ENCODE data around the gene KIFC3. TPM values are rescaled to one million over a fixed set of nuclear protein-coding genes. Genes with fewer than 3 reads are reported as not detected.

The KIFC3 gene
- total and polyA plus RNA-seq, 2 of the 13 experiments (the other 11 are each of a cell fraction or from before 2014, with no cell fraction given) = 42.1 to 45.3 TPM

DNA sequence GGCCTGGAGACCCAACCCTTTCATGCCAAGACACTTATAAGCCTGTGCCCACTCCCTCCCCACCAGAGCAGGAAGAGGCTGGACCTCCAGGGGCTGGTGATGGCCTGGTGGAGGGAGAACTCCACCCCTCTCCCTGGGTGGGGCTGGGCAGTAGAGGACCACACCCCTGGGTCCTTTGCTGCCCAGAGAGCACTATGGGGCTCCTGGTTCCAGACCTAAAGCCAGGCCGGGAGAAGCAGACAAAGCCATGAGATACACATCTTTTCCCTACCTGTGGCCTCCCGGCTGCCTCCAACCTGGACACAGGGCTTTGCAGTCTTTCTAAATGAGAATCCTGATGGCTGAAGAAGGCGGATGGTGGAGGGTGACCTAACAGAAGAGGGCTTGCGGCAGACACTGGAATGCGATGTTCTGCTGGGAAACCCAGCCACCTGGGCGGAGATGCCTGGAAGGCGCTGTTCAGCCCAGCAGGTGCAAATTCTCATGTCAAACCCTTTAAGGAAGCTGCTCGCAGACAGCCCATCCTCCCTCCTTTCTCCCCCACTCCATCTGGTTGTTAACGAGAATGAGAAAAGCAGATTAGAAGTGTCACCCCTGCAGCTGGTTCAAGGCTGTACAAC, 43.9 kb upstream of the KIFC3 start:
- no peak for DNase-seq (ENCODE audit: low spot score)
- CTCF ChIA-PET (ENCODE audit: low intra/inter-chr PET ratio, low total read pairs) = no interaction called here
- intact Hi-C loops (cut with micrococcal nuclease; ENCODE audit: unreplicated experiment) (no loop called here), in situ Hi-C loops (cut with HindIII; ENCODE audit: extremely low pct_ligation_motif_present, low pct_unique_long_range_greater_than_20kb) (no loop called here)
- Histone ChIP-seq H3K27ac (ENCODE audit: extremely low read length, insufficient read depth, low read length) (no peak overlapping the region), H3K4me3 (replicated peaks in 1 of 3; ENCODE audit: insufficient read depth in 1 of 3, low read depth in 2 of 3, low read length in 3 of 3) (no peak overlapping the region), H3K4me1 (ENCODE audit: insufficient read depth, low read length) (peaks cover 41% of the 10 kb centered on the region), H2AFZ (ENCODE audit: low read length) (no peak overlapping the region), H3K9ac (ENCODE audit: insufficient read depth, low read depth, low read length) (no peak overlapping the region), H3K9me3 (ENCODE audit: low read length) (no peaks in the 10 kb centered on the region), H3K79me2 (ENCODE audit: insufficient read depth, low read length) (no peaks in the 10 kb centered on the region), H4K20me1 (ENCODE audit: insufficient read depth, low read length) (no peaks in the 10 kb centered on the region), H3K4me2 (ENCODE audit: low read depth, low read length) (no peak overlapping the region), H3K27me3 (ENCODE audit: control insufficient read depth in 1 of 2, insufficient read depth in 2 of 2, low read length in 2 of 2) (no peaks in the 10 kb centered on the region), H3K36me3 (replicated peaks in 1 of 2; ENCODE audit: control insufficient read depth in 1 of 2, insufficient read depth in 2 of 2, low read length in 2 of 2) (no peaks in the 10 kb centered on the region)
- FAIRE-seq = no peak
- no peak; the same call in 2 of the 3 replicates for ATAC-seq
- WGBS (ENCODE audit: low lambda C conversion rate) = 94% methylated on average over 9 of the region's 9 CpGs
- 0 out of 2 replicates have a peak, but pooled peaks have one; percentile 16 for TF ChIP-seq NFIB (CRISPR knock-in tag; IDR thresholded peaks at IDR 0.05; ENCODE audit: borderline replicate concordance)
- TF ChIP-seq REL (CRISPR knock-in tag; conservative IDR thresholded peaks at IDR 0.05) = no peak
- TF ChIP-seq LBX2 (CRISPR knock-in tag; IDR thresholded peaks at IDR 0.05; ENCODE audit: borderline replicate concordance) = no peak
- POLR2A ChIA-PET = interaction anchor here (2.5 kb wide), 1 partner anchor 19 kb away, joined by 6 read pairs; no protein-coding TSS in a partner anchor
- no TSS peak for BruUV-seq (replicated peaks)

DNA sequence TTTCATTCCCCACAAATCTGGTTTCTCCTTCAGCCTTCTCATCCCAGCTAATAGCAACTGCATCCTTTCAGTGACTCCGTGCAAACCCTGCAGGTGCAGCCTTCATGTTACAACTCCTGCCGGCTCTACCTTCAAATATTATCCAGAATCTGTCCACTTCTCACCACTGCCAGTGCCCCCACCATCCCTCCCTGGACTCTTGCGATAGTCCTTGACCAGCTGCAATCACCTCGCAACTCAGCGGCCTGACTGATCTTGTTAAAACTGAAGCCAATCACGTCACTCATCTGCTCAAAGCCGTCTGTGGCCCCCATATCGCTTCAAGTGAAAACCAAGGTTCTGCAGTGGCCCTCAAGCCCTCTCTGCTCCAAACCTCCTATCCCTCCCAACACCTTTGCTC, 42.8 kb upstream of the KIFC3 start:
- Histone ChIP-seq H3K4me2 (ENCODE audit: low read depth, low read length) (0 out of 2 replicates have a peak overlapping the region, but pooled peaks have one; percentile 3), H3K36me3 (replicated peaks in 1 of 2; ENCODE audit: control insufficient read depth in 1 of 2, insufficient read depth in 2 of 2, low read length in 2 of 2) (no peaks in the 10 kb centered on the region), H4K20me1 (ENCODE audit: insufficient read depth, low read length) (no peaks in the 10 kb centered on the region), H3K4me1 (ENCODE audit: insufficient read depth, low read length) (peaks cover 52% of the 10 kb centered on the region), H3K9ac (ENCODE audit: insufficient read depth, low read depth, low read length) (no peak overlapping the region), H2AFZ (ENCODE audit: low read length) (no peak overlapping the region), H3K27me3 (ENCODE audit: control insufficient read depth in 1 of 2, insufficient read depth in 2 of 2, low read length in 2 of 2) (no peaks in the 10 kb centered on the region), H3K27ac (ENCODE audit: extremely low read length, insufficient read depth, low read length) (no peak overlapping the region), H3K9me3 (ENCODE audit: low read length) (no peaks in the 10 kb centered on the region), H3K79me2 (ENCODE audit: insufficient read depth, low read length) (no peaks in the 10 kb centered on the region), H3K4me3 (replicated peaks in 1 of 3; ENCODE audit: insufficient read depth in 1 of 3, low read depth in 2 of 3, low read length in 3 of 3) (no peak overlapping the region)
- DNase-seq (ENCODE audit: low spot score) = no peak
- no peak for FAIRE-seq
- CTCF ChIA-PET (ENCODE audit: low intra/inter-chr PET ratio, low total read pairs) = no interaction called here
- POLR2A ChIA-PET = interaction anchor here (1.0 to 2.5 kb wide), 2 partner anchors 18 kb away, joined by 3 to 6 read pairs; no protein-coding TSS in a partner anchor
- 46% methylated on average over 8 of the region's 8 CpGs for WGBS (ENCODE audit: low lambda C conversion rate)
- in situ Hi-C loops (cut with HindIII; ENCODE audit: extremely low pct_ligation_motif_present, low pct_unique_long_range_greater_than_20kb) = no loop called here
- ATAC-seq = peak; percentile 18; the same call in 2 of the 3 replicates
- intact Hi-C loops (cut with micrococcal nuclease; ENCODE audit: unreplicated experiment) = no loop called here
- no TSS peak for BruUV-seq (replicated peaks)
- TF ChIP-seq ATF7 (IDR thresholded peaks at IDR 0.05) (0 out of 2 replicates have a peak, but pooled peaks have one; percentile 34), ATF7 (CRISPR knock-in tag; IDR thresholded peaks at IDR 0.05) (no peak), STAT6 (CRISPR knock-in tag; IDR thresholded peaks at IDR 0.05; ENCODE audit: borderline replicate concordance) (no peak), ZNF703 (CRISPR knock-in tag; IDR thresholded peaks at IDR 0.05; ENCODE audit: borderline replicate concordance) (no peak), HNRNPL (IDR thresholded peaks at IDR 0.05; ENCODE audit: low read depth, low read length) (no peak), ATF2 (CRISPR knock-in tag; IDR thresholded peaks at IDR 0.05) (no peak), ZNF629 (CRISPR knock-in tag; conservative IDR thresholded peaks at IDR 0.05) (no peak)
- TF ChIP-seq, protein P1, sequence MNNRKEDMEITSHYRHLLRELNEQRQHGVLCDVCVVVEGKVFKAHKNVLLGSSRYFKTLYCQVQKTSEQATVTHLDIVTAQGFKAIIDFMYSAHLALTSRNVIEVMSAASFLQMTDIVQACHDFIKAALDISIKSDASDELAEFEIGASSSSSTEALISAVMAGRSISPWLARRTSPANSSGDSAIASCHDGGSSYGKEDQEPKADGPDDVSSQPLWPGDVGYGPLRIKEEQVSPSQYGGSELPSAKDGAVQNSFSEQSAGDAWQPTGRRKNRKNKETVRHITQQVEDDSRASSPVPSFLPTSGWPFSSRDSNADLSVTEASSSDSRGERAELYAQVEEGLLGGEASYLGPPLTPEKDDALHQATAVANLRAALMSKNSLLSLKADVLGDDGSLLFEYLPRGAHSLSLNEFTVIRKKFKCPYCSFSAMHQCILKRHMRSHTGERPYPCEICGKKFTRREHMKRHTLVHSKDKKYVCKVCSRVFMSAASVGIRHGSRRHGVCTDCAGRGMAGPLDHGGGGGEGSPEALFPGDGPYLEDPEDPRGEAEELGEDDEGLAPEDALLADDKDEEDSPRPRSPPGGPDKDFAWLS (CRISPR knock-in tag; IDR thresholded peaks at IDR 0.05; ENCODE audit: borderline replicate concordance) = no peak

Data from HepG2 (cell line).